Measurements from ENCODE around the gene BRAF. TPM values are rescaled to one million over a fixed set of nuclear protein-coding genes. Genes with fewer than 3 reads are reported as not detected.

Gene BRAF
- total and polyA plus RNA-seq, 2 of the 8 experiments (the other 6 are each of a cell fraction or from before 2014, with no cell fraction given) = 11.4 to 32.6 TPM

- no peak for FAIRE-seq
Measured at GRCh38 chr7:140937702-140938264, 13.1 kb upstream of the BRAF start.

More at GRCh38 chr7:140937702-140938264, 13.1 kb upstream of the BRAF start:
- Histone ChIP-seq H3K27me3 (replicated peaks in 1 of 4; ENCODE audit: control insufficient read depth in 3 of 4, extremely low read depth in 1 of 4, insufficient read depth in 3 of 4, low read length in 3 of 4) (no peaks in the 10 kb centered on the region; a peak in 2 of 7 replicates), H3K4me1 (replicated peaks in 1 of 4; ENCODE audit: control insufficient read depth in 3 of 4, insufficient read depth in 4 of 4, low read length in 3 of 4) (no peaks in the 10 kb centered on the region), H2BK20ac (ENCODE audit: low read length) (no peak overlapping the region), H3K9me3 (ENCODE audit: insufficient read depth in 2 of 2, low read depth in 1 of 2, low read length in 1 of 2) (no peaks in the 10 kb centered on the region), H3K14ac (ENCODE audit: insufficient read length) (no peak overlapping the region), H2BK15ac (ENCODE audit: low read length) (no peak overlapping the region), H3K79me1 (ENCODE audit: low read depth, low read length) (no peaks in the 10 kb centered on the region), H4K5ac (ENCODE audit: insufficient read length, low read depth, low read length) (no peak overlapping the region), H3K23ac (ENCODE audit: insufficient read length) (no peak overlapping the region), H2BK12ac (ENCODE audit: low read depth, low read length) (no peak overlapping the region), H3K23me2 (ENCODE audit: low read depth, low read length) (no peaks in the 10 kb centered on the region), H3K4me3 (ENCODE audit: extremely low read depth in 1 of 4, insufficient read depth in 2 of 4, low read depth in 3 of 4, low read length in 4 of 4) (no peak overlapping the region), H2AFZ (ENCODE audit: low read length) (no peak overlapping the region), H3K56ac (replicated peaks; ENCODE audit: insufficient read length, low read depth, low read length) (no peak overlapping the region), H3K36me3 (ENCODE audit: control insufficient read depth in 2 of 4, insufficient read depth in 4 of 4, low read length in 3 of 4) (no peaks in the 10 kb centered on the region), H4K8ac (ENCODE audit: extremely low read depth, insufficient read depth, low read length) (no peak overlapping the region), H2BK120ac (replicated peaks; ENCODE audit: low read depth, low read length) (no peak overlapping the region), H4K91ac (replicated peaks; ENCODE audit: insufficient read length, low read length) (no peak overlapping the region), H3K18ac (ENCODE audit: extremely low read depth, low read length) (no peak overlapping the region), H3K4me2 (ENCODE audit: insufficient read depth in 1 of 2, low read depth in 2 of 2, low read length in 2 of 2) (no peak overlapping the region), H3K27ac (ENCODE audit: low read depth, low read length) (no peak overlapping the region), H3K9ac (replicated peaks in 1 of 4; ENCODE audit: extremely low read depth in 1 of 4, low read depth in 3 of 4, low read length in 3 of 4) (no peak overlapping the region), H4K20me1 (replicated peaks in 1 of 2; ENCODE audit: control insufficient read depth in 1 of 2, insufficient read depth in 2 of 2, low read length in 2 of 2) (no peaks in the 10 kb centered on the region), H3K4ac (replicated peaks; ENCODE audit: insufficient read length, low read depth, low read length) (no peak overlapping the region), H3K79me2 (ENCODE audit: control insufficient read depth in 1 of 2, insufficient read depth in 2 of 2, low read length in 2 of 2) (no peaks in the 10 kb centered on the region), H2BK5ac (ENCODE audit: low read depth, low read length) (no peak overlapping the region), H2AK5ac (ENCODE audit: low read depth, low read length) (no peak overlapping the region)
- WGBS, 2 experiments (ENCODE audit: extremely low coverage in 1 of 2, insufficient coverage in 1 of 2, insufficient read length in 1 of 2, insufficient replicate concordance in 2 of 2, low coverage in 1 of 2, low lambda C conversion rate in 2 of 2, missing lambda C conversion rate in 1 of 2) = 84% methylated on average over 3 of the region's 3 CpGs; no CpG with 5 or more reads in 1 of the 2 experiments
- POLR2A ChIA-PET (ENCODE audit: partially characterized antibody) = interaction anchor here (0.5 to 1.1 kb wide), 2 partner anchors 18 to 200 kb away, joined by 3 read pairs; no protein-coding TSS in a partner anchor
- CTCF ChIA-PET (ENCODE audit: partially characterized antibody) = interaction anchor here (0.9 to 2.3 kb wide), 2 partner anchors 14 to 282 kb away, joined by 3 to 7 read pairs; no protein-coding TSS in a partner anchor
- DNase-seq (ENCODE audit: low read depth in 1 of 2, low spot score in 2 of 2) = no peak
- TF ChIP-seq RNF2 (IDR thresholded peaks at IDR 0.05; ENCODE audit: borderline replicate concordance, low read depth, low read length, missing control alignments, poor library complexity, severe bottlenecking) (no peak), TBP (IDR thresholded peaks at IDR 0.05; ENCODE audit: low read depth, low read length) (no peak), ZNF274 (IDR thresholded peaks at IDR 0.05; ENCODE audit: borderline replicate concordance, extremely low read depth, low read length) (no peak), KDM4A (IDR thresholded peaks at IDR 0.05; ENCODE audit: low read depth, low read length, severe bottlenecking) (no peak), TAF1 (IDR thresholded peaks at IDR 0.05; ENCODE audit: low read depth, low read length) (no peak), TEAD4 (IDR thresholded peaks at IDR 0.05; ENCODE audit: low read depth, low read length) (no peak), BACH1 (IDR thresholded peaks at IDR 0.05; ENCODE audit: low read length) (no peak)
